Measurements from ENCODE around the gene MTX3. TPM values are rescaled to one million over a fixed set of nuclear protein-coding genes. Genes with fewer than 3 reads are reported as not detected.
A peak's percentile ranks its signal among the peaks of the same experiment; 100 is the strongest.

Gene MTX3
- total RNA-seq, 1 donor = 17.7 TPM

DNA sequence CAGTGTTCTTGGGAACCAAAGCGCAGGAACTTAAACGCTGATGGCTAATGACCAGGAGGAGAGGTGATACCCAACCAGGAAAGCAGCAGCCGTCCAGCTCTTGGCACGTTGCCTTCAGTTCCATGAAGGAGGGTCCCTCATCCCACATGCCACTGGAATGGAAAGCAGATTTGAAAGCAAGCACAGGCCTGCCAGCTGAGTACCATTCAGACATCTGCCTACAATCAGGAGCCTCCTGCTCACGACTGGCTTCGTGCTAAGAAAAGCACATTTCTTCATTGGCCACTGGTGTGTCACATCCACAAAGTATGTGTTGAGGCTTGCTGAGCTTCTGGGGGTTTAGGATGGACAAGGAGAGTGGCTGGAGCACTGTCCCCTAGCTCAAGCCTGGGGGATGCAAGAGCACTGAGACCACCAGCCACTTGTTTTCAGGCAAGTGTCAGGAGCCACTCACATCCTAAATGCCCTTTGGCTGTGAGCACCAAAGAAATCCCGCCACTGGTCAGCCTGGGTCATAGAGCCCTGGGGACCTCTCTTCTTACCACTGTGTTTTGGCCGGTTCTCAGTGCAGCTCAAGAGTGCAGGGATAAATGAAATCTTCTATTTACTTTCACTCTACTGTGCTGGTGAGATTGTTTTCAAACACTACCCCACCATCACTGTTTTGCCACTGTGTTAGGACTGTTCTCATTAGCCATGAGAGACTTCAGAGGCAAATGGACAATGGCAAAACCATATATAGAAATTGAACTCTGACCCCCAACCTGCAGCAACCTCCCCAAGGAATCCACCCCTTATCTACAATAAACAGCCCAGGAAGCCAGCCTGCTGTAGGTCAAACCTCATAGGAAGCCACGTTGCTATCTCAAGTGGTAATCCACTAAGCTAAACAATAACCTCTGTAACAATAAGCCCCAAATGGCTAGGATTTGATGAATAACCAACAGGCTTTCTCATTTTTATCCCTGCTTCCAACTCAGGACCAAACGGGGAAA lies 58.3 kb downstream of the MTX3 start:
- no peaks in the 10 kb centered on the region for H4K20me1 ChIP-seq (ENCODE audit: insufficient read depth, low read length)
- H3K79me2 ChIP-seq (ENCODE audit: insufficient read depth, low read length) = no peaks in the 10 kb centered on the region
- no peak overlapping the region for H3K27ac ChIP-seq (ENCODE audit: low read depth, low read length)
- TF ChIP-seq, protein P1, sequence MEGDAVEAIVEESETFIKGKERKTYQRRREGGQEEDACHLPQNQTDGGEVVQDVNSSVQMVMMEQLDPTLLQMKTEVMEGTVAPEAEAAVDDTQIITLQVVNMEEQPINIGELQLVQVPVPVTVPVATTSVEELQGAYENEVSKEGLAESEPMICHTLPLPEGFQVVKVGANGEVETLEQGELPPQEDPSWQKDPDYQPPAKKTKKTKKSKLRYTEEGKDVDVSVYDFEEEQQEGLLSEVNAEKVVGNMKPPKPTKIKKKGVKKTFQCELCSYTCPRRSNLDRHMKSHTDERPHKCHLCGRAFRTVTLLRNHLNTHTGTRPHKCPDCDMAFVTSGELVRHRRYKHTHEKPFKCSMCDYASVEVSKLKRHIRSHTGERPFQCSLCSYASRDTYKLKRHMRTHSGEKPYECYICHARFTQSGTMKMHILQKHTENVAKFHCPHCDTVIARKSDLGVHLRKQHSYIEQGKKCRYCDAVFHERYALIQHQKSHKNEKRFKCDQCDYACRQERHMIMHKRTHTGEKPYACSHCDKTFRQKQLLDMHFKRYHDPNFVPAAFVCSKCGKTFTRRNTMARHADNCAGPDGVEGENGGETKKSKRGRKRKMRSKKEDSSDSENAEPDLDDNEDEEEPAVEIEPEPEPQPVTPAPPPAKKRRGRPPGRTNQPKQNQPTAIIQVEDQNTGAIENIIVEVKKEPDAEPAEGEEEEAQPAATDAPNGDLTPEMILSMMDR (IDR thresholded peaks at IDR 0.05; ENCODE audit: extremely low read depth, low read depth, low read length) = no peak
- H2AFZ ChIP-seq (ENCODE audit: low read length) = no peak overlapping the region
- no peaks in the 10 kb centered on the region for H3K36me3 ChIP-seq (ENCODE audit: insufficient read depth, low read length)
- H3K27me3 ChIP-seq (ENCODE audit: insufficient read depth, low read length) = peaks cover 24% of the 10 kb centered on the region
- H3K9me3 ChIP-seq (ENCODE audit: low read depth, low read length) = no peaks in the 10 kb centered on the region
- H3K4me2 ChIP-seq (ENCODE audit: insufficient read depth, low read length) = peak overlapping the region; percentile 44
- peaks cover 9% of the 10 kb centered on the region for H3K4me1 ChIP-seq (ENCODE audit: insufficient read depth, low read length)
- no peak overlapping the region for H3K4me3 ChIP-seq (ENCODE audit: insufficient read depth, low read length)
- DNase-seq (ENCODE audit: insufficient read length, low spot score, missing footprints) = peak; percentile 62

DNA sequence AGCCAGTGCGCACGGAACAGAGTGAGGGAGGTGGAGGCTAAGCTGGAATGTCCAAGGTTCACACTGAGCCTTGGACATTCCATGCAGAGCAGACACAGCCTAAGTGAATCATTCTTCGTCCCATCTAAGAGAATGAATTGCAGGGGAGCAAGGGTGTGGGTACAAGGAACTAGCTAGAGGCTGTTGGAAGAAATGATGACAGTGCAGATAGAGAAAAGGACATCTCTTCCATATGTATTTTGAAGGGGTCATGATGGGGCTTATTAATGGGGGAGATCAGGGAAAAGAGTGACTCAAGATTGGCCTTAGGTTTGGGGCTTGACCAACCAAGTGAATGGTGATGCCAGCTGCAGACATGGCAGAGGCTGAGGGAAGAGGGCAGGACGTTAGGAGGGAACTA lies 59.2 kb downstream of the MTX3 start:
- Histone ChIP-seq H2AFZ (ENCODE audit: low read length) (no peak overlapping the region), H4K20me1 (ENCODE audit: insufficient read depth, low read length) (no peaks in the 10 kb centered on the region), H3K27me3 (ENCODE audit: insufficient read depth, low read length) (peaks cover 30% of the 10 kb centered on the region), H3K4me3 (ENCODE audit: insufficient read depth, low read length) (no peak overlapping the region), H3K4me1 (ENCODE audit: insufficient read depth, low read length) (peaks cover 9% of the 10 kb centered on the region), H3K27ac (ENCODE audit: low read depth, low read length) (no peak overlapping the region), H3K79me2 (ENCODE audit: insufficient read depth, low read length) (no peaks in the 10 kb centered on the region), H3K36me3 (ENCODE audit: insufficient read depth, low read length) (no peaks in the 10 kb centered on the region), H3K9me3 (ENCODE audit: low read depth, low read length) (no peaks in the 10 kb centered on the region), H3K4me2 (ENCODE audit: insufficient read depth, low read length) (peak overlapping the region; percentile 37)
- TF ChIP-seq, protein P1 (IDR thresholded peaks at IDR 0.05; ENCODE audit: extremely low read depth, low read depth, low read length) = no peak
- DNase-seq (ENCODE audit: insufficient read length, low spot score, missing footprints) = no peak

DNA sequence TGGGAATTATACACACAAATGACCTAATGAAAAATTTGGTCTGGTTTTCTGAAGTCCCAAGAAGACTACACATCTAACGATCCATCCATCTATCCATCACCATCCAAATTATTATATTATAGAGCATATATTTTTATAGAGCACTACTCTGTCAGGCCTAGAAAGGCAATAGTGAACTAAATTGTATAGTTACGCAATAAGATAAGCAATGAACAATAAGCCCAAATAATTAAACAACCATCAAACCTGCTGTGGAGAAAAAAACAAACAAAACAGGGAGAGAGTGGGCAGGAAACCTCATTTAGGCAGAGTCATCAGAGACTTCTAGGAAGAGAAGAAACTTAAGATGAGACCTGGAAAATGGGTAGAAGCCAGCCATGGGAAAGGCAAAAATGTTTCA lies 59.7 kb downstream of the MTX3 start:
- Histone ChIP-seq H4K20me1 (ENCODE audit: insufficient read depth, low read length) (no peaks in the 10 kb centered on the region), H3K4me3 (ENCODE audit: insufficient read depth, low read length) (no peak overlapping the region), H3K27ac (ENCODE audit: low read depth, low read length) (no peak overlapping the region), H2AFZ (ENCODE audit: low read length) (no peak overlapping the region), H3K27me3 (ENCODE audit: insufficient read depth, low read length) (peaks cover 34% of the 10 kb centered on the region), H3K36me3 (ENCODE audit: insufficient read depth, low read length) (no peaks in the 10 kb centered on the region), H3K4me2 (ENCODE audit: insufficient read depth, low read length) (no peak overlapping the region), H3K79me2 (ENCODE audit: insufficient read depth, low read length) (no peaks in the 10 kb centered on the region), H3K4me1 (ENCODE audit: insufficient read depth, low read length) (peaks cover 7% of the 10 kb centered on the region), H3K9me3 (ENCODE audit: low read depth, low read length) (no peaks in the 10 kb centered on the region)
- TF ChIP-seq, protein P1 (IDR thresholded peaks at IDR 0.05; ENCODE audit: extremely low read depth, low read depth, low read length) = no peak
- no peak for DNase-seq (ENCODE audit: insufficient read length, low spot score, missing footprints)

DNA sequence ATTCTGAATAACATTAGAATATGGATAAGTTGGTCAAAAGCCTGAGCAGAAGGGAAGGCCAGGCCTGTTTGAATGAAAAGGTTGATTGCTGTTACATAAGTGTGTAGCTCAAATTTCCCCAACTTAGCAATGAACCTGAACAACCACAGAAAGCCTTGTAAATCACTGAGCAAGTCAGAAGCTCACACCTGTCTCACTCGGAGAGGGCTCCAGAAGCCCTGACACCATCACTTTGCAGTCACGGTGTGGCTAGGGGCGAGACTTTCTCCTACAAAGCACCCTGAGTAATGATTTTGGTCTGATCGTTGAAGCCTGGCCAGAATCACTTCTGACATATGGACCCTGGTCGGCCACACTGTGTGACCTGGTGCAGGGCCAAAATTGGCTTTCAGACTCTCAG lies 62.0 kb downstream of the MTX3 start:
- TF ChIP-seq, protein P1 (IDR thresholded peaks at IDR 0.05; ENCODE audit: extremely low read depth, low read depth, low read length) = no peak
- Histone ChIP-seq H3K4me2 (ENCODE audit: insufficient read depth, low read length) (no peak overlapping the region), H3K27me3 (ENCODE audit: insufficient read depth, low read length) (peaks cover 37% of the 10 kb centered on the region), H3K4me1 (ENCODE audit: insufficient read depth, low read length) (peaks cover 7% of the 10 kb centered on the region), H3K9me3 (ENCODE audit: low read depth, low read length) (no peaks in the 10 kb centered on the region), H4K20me1 (ENCODE audit: insufficient read depth, low read length) (no peaks in the 10 kb centered on the region), H3K79me2 (ENCODE audit: insufficient read depth, low read length) (no peaks in the 10 kb centered on the region), H3K36me3 (ENCODE audit: insufficient read depth, low read length) (no peaks in the 10 kb centered on the region), H2AFZ (ENCODE audit: low read length) (no peak overlapping the region), H3K27ac (ENCODE audit: low read depth, low read length) (no peak overlapping the region), H3K4me3 (ENCODE audit: insufficient read depth, low read length) (no peak overlapping the region)
- no peak for DNase-seq (ENCODE audit: insufficient read length, low spot score, missing footprints)

Measured in osteoblast (primary cell).